ENCODE measurements around the gene LGR6. TPM values are rescaled to one million over a fixed set of nuclear protein-coding genes. Genes with fewer than 3 reads are reported as not detected.
A peak's percentile ranks its signal among the peaks of the same experiment; 100 is the strongest.

LGR6 gene
- total and polyA plus RNA-seq, 10 of the 15 experiments (the other 5 are each of a cell fraction or from before 2014, with no cell fraction given): not detected

DNA sequence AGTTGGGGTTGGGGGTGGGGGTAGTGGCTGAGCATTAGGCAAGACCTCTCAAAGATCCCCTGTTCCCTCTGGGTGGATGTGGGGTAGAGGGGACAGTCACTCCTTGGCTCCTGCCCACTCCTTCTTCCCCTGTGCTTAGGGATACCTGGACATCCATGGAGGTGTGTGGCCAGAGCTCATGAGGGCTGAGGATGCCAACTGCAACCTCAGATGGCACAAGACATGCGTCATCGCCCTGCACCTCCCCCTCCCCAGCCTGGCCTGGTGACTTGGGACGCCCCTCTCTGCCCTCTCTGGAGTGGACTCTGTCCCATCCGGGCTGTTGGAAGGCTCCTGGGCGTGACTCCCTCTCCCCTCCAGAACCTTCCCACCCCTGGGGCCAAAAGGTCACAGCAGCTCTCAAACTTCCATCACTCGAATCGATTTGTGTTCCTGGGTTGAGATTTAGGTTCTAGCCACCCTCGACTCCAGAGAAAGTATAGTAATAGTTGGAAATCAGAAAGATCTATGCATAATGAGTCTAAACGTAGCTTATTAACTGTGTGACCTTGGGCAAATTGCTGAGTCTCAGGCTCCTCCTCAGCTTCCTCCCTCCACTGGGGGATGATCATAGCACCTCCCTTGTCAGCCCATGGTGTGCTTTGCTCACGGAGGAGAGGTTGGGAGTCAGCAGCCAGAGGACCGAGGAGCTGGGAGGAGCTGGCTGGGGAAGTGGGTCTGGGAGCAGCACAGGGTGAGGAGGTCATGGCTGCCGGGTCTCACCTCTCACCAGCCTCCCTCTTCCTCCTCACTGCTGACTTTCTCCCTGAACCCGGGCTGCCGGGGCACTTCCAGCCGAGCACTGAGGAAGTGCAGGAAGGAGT is 30.9 kb upstream of the LGR6 start (continued):
- TF ChIP-seq, protein P1, sequence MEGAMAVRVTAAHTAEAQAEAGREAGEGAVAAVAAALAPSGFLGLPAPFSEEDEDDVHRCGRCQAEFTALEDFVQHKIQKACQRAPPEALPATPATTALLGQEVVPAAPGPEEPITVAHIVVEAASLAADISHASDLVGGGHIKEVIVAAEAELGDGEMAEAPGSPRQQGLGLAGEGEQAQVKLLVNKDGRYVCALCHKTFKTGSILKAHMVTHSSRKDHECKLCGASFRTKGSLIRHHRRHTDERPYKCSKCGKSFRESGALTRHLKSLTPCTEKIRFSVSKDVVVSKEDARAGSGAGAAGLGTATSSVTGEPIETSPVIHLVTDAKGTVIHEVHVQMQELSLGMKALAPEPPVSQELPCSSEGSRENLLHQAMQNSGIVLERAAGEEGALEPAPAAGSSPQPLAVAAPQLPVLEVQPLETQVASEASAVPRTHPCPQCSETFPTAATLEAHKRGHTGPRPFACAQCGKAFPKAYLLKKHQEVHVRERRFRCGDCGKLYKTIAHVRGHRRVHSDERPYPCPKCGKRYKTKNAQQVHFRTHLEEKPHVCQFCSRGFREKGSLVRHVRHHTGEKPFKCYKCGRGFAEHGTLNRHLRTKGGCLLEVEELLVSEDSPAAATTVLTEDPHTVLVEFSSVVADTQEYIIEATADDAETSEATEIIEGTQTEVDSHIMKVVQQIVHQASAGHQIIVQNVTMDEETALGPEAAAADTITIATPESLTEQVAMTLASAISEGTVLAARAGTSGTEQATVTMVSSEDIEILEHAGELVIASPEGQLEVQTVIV (IDR thresholded peaks at IDR 0.05; ENCODE audit: borderline replicate concordance, partially characterized antibody): no peak
- TF ChIP-seq NR2F1 (conservative IDR thresholded peaks at IDR 0.05): peak; percentile 93
- TF ChIP-seq, protein P2, sequence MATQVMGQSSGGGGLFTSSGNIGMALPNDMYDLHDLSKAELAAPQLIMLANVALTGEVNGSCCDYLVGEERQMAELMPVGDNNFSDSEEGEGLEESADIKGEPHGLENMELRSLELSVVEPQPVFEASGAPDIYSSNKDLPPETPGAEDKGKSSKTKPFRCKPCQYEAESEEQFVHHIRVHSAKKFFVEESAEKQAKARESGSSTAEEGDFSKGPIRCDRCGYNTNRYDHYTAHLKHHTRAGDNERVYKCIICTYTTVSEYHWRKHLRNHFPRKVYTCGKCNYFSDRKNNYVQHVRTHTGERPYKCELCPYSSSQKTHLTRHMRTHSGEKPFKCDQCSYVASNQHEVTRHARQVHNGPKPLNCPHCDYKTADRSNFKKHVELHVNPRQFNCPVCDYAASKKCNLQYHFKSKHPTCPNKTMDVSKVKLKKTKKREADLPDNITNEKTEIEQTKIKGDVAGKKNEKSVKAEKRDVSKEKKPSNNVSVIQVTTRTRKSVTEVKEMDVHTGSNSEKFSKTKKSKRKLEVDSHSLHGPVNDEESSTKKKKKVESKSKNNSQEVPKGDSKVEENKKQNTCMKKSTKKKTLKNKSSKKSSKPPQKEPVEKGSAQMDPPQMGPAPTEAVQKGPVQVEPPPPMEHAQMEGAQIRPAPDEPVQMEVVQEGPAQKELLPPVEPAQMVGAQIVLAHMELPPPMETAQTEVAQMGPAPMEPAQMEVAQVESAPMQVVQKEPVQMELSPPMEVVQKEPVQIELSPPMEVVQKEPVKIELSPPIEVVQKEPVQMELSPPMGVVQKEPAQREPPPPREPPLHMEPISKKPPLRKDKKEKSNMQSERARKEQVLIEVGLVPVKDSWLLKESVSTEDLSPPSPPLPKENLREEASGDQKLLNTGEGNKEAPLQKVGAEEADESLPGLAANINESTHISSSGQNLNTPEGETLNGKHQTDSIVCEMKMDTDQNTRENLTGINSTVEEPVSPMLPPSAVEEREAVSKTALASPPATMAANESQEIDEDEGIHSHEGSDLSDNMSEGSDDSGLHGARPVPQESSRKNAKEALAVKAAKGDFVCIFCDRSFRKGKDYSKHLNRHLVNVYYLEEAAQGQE (IDR thresholded peaks at IDR 0.05; ENCODE audit: low read depth, low read length): no peak
- TF ChIP-seq ZNF217 (IDR thresholded peaks at IDR 0.05): no peak
- TF ChIP-seq RELA (IDR thresholded peaks at IDR 0.05; ENCODE audit: borderline replicate concordance, partially characterized antibody): no peak
- no peak for TF ChIP-seq BACH1 (IDR thresholded peaks at IDR 0.05; ENCODE audit: borderline replicate concordance)
- TF ChIP-seq POU2F2 (IDR thresholded peaks at IDR 0.05; ENCODE audit: borderline replicate concordance, low read depth, low read length): no peak
- no peak for TF ChIP-seq POLR2AphosphoS2 (IDR thresholded peaks at IDR 0.05; ENCODE audit: low read depth, low read length)
- TF ChIP-seq ESRRA (IDR thresholded peaks at IDR 0.05; ENCODE audit: low read length): peak; percentile 63; the same call in 1 of the 2 replicates
- peak; percentile 63; the same call in 1 of the 2 replicates for TF ChIP-seq HDGF (IDR thresholded peaks at IDR 0.05)
- TF ChIP-seq, protein P3, sequence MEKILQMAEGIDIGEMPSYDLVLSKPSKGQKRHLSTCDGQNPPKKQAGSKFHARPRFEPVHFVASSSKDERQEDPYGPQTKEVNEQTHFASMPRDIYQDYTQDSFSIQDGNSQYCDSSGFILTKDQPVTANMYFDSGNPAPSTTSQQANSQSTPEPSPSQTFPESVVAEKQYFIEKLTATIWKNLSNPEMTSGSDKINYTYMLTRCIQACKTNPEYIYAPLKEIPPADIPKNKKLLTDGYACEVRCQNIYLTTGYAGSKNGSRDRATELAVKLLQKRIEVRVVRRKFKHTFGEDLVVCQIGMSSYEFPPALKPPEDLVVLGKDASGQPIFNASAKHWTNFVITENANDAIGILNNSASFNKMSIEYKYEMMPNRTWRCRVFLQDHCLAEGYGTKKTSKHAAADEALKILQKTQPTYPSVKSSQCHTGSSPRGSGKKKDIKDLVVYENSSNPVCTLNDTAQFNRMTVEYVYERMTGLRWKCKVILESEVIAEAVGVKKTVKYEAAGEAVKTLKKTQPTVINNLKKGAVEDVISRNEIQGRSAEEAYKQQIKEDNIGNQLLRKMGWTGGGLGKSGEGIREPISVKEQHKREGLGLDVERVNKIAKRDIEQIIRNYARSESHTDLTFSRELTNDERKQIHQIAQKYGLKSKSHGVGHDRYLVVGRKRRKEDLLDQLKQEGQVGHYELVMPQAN (conservative IDR thresholded peaks at IDR 0.05): no peak; the same call in 1 of the 2 replicates
- TF ChIP-seq, protein P4, sequence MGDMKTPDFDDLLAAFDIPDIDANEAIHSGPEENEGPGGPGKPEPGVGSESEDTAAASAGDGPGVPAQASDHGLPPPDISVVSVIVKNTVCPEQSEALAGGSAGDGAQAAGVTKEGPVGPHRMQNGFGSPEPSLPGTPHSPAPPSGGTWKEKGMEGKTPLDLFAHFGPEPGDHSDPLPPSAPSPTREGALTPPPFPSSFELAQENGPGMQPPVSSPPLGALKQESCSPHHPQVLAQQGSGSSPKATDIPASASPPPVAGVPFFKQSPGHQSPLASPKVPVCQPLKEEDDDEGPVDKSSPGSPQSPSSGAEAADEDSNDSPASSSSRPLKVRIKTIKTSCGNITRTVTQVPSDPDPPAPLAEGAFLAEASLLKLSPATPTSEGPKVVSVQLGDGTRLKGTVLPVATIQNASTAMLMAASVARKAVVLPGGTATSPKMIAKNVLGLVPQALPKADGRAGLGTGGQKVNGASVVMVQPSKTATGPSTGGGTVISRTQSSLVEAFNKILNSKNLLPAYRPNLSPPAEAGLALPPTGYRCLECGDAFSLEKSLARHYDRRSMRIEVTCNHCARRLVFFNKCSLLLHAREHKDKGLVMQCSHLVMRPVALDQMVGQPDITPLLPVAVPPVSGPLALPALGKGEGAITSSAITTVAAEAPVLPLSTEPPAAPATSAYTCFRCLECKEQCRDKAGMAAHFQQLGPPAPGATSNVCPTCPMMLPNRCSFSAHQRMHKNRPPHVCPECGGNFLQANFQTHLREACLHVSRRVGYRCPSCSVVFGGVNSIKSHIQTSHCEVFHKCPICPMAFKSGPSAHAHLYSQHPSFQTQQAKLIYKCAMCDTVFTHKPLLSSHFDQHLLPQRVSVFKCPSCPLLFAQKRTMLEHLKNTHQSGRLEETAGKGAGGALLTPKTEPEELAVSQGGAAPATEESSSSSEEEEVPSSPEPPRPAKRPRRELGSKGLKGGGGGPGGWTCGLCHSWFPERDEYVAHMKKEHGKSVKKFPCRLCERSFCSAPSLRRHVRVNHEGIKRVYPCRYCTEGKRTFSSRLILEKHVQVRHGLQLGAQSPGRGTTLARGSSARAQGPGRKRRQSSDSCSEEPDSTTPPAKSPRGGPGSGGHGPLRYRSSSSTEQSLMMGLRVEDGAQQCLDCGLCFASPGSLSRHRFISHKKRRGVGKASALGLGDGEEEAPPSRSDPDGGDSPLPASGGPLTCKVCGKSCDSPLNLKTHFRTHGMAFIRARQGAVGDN (IDR thresholded peaks at IDR 0.05): 0 out of 2 replicates have a peak, but pooled peaks have one; percentile 20
- no peak for TF ChIP-seq LARP7 (IDR thresholded peaks at IDR 0.05)
- TF ChIP-seq STAT1 (conservative IDR thresholded peaks at IDR 0.05): no peak
- no peak for TF ChIP-seq CBFB (IDR thresholded peaks at IDR 0.05; ENCODE audit: low read depth)
- no peak for TF ChIP-seq TCF12 (IDR thresholded peaks at IDR 0.05; ENCODE audit: low read depth, low read length)
- 0 out of 4 replicates have a peak, but pooled peaks of 1 of the 2 experiments have one; percentile 0 for TF ChIP-seq IKZF2 (IDR thresholded peaks at IDR 0.05)
